DMS 273 (cell line): Measurements from ENCODE around the gene GSTO1.

Source experiments
- DNase-seq: peaks from one replicate; lab custom pipeline; 2025; ENCODE audit not compliant: unreplicated experiment; lab: John Stamatoyannopoulos, UW

GSTO1 gene

GRCh38 chr10:104273899-104274575 is 19.3 kb downstream of the GSTO1 start:
- no peak for DNase-seq

GRCh38 chr10:104274762-104275721 is 20.4 kb downstream of the GSTO1 start:
- DNase-seq, result peak; percentile 38

DNA sequence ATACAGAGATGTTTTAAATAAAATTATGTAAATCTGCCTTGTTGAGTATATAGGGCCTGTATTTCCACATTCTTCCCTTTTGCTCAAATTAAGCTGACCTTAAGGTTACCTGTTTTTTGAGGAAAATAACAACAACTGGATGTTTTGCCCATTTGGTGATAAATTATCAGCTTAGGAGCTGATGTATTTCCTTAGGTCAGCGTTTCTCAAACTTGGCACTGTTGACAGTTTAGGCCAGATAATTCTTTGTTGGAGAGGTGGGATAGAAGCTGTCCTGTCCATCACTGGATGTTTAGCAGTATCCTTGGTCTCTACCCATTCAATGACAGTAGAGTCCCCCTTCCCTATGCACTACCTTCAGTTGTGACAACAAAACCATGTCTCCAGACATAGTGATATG is 21.5 kb downstream of the GSTO1 start:
- DNase-seq, result no peak

- no peak for DNase-seq
Observed at GRCh38 chr10:104277785-104278184, 23.1 kb downstream of the GSTO1 start.

DNA sequence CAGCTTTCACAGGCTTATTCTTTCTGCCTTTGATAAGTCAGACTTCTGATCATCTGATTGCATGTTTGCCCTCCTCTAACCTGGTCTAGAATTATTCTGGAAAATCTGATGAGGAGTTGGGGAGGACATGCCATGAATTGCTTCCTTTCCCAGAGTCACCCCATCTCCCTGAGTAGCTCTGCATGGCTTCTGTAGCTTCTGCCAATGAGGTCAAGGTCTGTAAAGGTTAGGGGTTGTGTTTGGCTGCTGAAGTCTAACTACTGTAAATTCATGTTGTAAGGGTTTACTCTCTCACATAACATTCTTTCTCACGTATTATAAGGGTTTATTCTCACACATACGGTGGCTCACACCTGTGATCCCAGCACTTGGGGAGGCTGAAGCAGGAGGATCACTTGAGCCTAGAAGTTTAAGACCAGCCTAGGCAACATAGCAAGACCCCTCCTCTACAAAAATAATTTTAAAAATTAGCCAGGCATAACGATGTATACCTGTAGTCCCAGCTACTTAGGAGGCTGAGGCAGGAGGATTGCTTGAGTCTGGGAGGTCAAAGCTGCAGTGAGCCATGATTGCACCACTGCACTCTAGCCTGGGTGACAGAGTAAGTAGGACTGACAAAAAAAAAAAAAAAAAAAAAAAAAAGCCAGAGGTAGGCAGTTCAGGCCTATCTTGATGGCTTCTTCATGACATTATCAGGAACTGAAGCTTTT is 25.0 kb downstream of the GSTO1 start:
- no peak for DNase-seq

DNA sequence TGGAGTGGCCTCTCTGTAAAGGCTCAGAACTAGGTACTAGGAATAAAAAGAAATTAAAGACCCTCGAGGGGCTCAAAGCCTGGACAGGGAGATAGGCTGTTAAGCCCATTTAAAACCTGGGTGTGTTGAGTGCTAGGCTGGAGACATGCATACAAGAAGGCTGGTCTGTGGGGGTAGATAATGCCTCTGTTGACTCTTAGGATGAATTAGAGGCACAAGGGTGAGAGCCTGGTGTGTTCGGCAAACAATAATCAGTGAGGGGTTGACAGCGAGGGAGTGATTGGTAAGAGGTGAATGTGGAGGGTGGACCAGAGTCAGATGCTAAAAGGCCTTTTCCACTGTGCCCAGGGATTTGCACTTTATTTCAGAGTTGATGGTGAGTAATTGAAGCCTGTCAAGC is 27.0 kb downstream of the GSTO1 start:
- DNase-seq, result no peak

DNA sequence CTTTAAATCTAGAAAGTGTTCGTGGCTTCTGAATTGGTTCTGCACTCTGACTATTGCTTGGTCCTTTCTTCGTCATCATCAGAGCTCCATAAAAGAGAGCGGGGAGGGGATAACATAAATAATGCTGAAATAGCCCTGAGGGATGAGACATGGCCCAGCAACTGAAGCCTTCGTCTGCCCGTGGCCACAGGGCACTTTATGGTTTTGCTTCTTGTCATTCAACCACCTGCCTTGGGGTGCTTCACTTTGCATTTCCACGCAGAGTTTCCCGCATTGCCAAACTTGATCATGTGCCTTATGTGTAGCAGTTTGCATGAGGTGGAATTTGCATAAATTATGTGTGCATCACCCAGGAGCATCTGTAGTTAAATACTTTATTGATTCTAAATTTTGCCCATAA is 30.2 kb downstream of the GSTO1 start:
- DNase-seq, result no peak

- DNase-seq, result no peak
Observed at GRCh38 chr10:104286939-104287338, 32.2 kb downstream of the GSTO1 start.

DNA sequence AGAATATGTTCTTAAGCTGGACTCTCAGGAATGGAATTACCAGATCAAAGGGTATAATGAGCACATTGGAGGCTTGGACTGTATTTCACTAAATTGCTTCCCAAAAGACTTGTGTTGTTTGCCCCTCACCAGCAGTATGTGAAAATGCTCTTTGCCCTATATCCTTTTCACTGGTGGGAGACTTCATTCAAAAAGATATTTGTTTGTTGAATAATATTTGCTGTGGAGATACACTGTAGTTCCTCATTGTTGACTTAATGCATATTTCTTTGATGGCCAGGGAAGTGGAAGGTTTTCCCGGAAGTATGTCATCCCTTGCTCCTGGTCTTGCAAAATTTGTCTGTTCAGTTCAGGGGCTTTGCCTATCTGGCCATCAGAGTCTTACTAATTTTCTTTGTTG is 33.7 kb downstream of the GSTO1 start:
- DNase-seq, result no peak

DNA sequence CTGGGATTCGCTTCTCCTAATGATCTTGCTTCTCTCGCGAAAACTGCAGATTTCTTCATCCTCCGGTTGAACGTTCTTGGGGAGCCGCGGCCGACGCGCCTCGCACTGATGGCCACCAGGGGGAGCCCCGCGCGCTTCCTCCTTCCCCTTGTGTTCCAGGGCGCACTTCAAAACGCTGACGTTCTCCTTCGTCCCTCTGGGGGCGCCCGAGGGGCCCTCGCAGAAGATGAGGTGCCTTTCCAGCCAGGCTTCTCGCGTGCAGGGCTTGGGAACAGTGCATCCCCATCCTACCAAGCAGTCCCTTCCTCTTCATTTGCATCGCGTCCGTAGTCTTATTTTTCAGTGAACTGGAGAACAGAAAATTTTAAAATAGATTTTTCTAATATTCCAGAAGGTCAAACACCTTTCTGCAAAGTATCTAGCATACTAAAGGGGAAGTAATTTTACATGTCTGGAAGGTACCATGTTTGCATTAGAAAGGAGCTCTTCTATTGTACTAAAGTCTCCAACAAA is 36.8 kb downstream of the GSTO1 start:
- DNase-seq, result peak; percentile 92

- no peak for DNase-seq
Observed at GRCh38 chr10:104293011-104293410, 38.3 kb downstream of the GSTO1 start.

DNA sequence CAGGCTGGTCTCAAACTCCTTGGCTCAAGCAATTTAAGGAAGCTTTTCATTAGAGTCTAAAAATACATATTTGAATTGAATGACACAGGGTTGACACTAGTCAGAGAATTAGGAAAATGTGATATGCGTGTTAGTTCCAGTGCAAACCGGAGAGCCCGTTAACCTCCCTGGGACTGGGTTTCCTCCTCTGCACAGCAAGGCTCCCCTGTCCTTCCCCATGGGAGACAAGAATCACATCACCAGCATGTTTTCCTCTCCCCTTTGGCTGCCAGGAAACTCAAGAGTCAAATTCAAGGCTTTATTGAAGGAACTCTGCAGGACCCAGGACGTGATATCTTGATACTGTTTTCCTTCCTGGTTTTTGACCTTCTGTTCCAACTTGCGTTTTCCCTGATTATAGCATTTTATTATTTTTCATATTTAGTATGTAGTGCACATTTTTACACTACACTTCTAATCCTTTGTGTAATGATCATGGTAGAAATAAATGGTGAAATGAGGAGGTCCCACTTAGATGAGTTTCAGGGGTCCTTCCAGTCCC is 39.2 kb downstream of the GSTO1 start:
- no peak for DNase-seq

GRCh38 chr10:104296687-104297436 is 42.2 kb downstream of the GSTO1 start:
- DNase-seq, result no peak

DNA sequence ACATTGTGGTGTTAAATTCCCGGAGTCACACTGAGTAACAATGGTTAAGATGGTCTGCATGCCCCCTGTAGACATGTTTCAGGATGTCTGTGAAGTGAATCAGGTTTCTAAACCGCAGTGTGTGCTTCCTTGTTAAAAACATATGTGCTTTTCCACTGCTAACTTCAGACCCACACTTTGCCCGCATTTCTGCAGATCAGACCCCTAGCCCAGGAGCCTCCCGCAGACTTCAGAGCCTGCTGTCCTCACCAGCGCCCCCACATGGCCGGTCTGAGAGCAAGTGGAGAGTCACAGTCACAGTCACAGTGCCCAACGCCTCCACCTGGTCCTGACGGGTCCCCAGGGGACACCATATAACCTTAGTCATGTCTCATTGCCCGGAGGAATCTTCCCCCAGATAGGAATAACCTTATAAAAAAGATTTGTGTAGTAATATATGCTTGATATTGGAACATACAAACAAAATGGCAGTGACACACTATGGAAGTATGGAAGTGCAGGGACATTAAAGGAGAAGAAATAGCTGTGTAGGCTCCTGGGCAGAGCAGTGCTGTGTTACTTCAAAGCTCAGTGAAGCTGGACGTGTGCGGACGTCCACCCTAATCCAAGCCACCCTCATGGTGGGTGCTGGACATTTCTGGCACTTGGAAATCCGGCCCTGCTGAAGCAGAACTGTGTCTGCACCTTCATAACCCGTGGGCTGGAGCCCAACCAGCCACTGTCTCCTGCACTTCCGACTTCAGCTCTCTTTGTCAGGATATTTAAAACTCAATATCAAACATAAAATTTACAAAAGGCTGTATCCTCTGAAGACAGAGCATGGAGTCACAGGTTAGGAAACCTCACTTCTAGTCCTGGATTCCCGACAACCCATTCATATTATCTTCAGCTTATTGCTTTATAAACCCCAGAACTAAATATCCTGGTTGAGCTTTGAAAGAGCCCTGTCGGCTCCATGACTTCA is 43.3 kb downstream of the GSTO1 start:
- peak; percentile 16 for DNase-seq

- DNase-seq, result no peak
Observed at GRCh38 chr10:104299031-104299904, 44.6 kb downstream of the GSTO1 start.

GRCh38 chr10:104300002-104300735 is 45.5 kb downstream of the GSTO1 start:
- no peak for DNase-seq

GRCh38 chr10:104300736-104301292 is 46.1 kb downstream of the GSTO1 start:
- peak; percentile 98 for DNase-seq
